ENCODE data around the gene LCA5L.

LCA5L gene

DNA sequence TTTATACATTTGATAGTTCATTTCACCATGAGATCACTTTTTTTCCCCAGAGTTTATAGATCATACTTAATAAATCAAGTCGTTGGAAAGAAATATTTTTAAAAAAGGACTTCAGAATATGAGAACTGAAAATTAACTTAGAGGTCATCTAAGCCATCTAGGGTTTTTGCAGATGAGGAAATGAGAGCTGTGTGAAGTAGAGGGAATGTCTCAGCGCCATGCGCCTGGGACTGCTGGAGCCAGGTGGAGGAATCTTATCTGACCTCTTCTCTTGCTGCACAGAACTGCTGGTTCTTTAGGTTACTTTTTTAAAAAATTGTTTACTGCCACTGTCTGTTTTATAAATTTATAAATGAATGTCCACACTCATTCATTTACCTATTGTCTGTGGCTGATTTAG, 17.7 kb upstream of the LCA5L start:
- TF ChIP-seq GATA3 (IDR thresholded peaks at IDR 0.05; ENCODE audit: low read depth, low read length), result no peak
- no peak for TF ChIP-seq GATA2 (IDR thresholded peaks at IDR 0.05; ENCODE audit: low read depth, low read length)

DNA sequence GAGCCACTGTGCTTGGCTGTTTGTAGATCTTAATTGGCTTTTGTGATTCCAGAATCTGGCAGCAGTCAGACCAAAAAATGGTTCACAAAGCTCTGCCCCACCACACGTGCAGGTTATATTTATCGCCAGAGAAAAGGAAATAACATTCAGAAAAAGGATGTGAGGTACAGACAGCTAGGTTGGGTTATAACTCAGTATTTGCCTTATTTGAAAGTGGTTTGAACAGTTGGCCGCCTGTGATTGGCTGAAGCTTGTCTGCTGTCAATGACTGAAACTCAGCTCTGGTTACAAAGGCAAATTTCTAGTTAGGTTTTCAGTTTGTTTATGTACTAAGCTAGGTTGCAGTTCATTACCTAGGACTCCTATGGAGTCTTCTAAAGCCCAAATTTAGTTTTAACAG, 15.8 kb upstream of the LCA5L start:
- TF ChIP-seq GATA3 (IDR thresholded peaks at IDR 0.05; ENCODE audit: low read depth, low read length), result no peak
- TF ChIP-seq GATA2 (IDR thresholded peaks at IDR 0.05; ENCODE audit: low read depth, low read length), result no peak

DNA sequence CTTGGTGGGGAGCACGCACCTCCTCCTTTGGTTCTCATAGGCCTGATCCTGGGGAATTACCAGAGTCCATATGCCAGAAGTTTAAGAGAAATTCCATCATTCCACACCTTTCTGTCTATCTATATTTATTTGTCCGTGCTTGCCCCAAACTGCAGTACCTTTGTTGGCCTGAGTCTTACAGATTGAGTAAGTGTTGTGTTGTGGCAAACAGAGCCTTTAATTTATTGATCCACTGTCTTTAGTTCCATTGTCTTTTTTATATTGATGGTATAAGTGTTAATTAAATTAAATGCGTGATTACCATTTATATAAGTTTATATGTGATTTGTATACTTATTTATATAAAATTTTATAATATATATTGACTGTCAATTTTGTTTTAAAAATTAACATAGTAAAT, 11.1 kb upstream of the LCA5L start:
- TF ChIP-seq GATA2 (IDR thresholded peaks at IDR 0.05; ENCODE audit: low read depth, low read length) (no peak), GATA3 (IDR thresholded peaks at IDR 0.05; ENCODE audit: low read depth, low read length) (no peak)

DNA sequence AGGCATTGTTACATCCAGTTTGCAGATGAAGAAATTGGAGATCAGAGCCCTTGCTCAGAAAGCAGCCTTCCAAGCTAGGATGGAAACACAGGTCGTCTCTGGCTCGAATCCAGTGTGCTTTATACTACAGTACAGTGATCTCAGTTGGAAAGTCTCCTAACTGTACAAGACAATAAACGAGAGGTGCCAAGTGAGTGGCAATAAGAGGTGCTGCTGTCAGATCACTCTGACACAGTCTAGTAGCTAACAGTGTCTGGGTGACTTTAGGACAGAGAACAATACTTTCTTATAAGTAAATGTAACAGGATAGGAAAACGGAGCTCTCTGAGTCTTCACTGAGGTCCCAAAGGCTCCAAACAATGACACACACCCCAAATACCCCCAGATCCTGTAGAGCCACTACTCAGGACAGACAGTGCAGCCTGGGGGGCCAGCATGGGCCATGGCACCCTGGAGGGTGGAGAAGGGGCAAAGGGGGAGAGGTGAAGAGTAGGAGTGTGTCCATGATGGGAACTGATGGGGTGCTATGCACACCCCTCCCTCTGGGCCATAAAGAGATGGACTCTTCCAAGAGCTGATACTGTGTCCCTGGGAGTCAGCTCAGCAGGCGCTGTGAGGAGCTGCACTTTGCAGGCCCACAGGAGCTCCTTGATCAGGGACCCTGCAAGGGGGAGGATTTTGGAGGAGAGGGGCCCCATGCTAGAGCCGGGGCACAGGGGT, 9.5 kb upstream of the LCA5L start:
- no peak for TF ChIP-seq GATA2 (IDR thresholded peaks at IDR 0.05; ENCODE audit: low read depth, low read length)
- TF ChIP-seq GATA3 (IDR thresholded peaks at IDR 0.05; ENCODE audit: low read depth, low read length), result no peak

DNA sequence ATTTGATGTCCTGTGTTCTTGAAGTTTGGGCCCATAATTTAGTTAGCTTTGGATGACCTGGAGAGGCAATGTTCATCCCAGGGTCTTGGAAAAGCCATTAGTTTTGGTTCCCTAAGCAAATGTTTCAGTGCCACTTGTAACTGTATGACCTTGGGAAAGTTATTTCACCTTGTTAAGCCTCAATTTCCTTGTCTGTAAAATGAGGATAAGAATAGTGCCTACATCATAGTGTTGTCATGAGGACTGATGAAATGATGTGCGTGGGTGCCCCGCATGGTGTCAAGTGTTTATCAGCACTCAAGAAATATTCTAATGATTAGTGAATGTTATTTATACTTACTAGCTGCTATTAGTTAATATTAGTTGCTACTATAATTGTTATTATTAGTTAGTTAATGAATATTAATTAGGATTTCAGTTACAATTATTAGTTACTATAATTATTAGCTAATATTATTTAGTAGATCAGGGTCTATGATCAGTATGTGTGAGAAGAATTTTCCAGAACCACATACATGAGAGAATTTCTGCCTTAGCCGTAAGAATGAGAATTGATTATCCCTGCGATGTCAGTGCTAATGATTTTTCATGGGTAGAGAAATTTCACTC, 8.1 kb upstream of the LCA5L start:
- no peak for TF ChIP-seq GATA2 (IDR thresholded peaks at IDR 0.05; ENCODE audit: low read depth, low read length)
- no peak for TF ChIP-seq GATA3 (IDR thresholded peaks at IDR 0.05; ENCODE audit: low read depth, low read length)

DNA sequence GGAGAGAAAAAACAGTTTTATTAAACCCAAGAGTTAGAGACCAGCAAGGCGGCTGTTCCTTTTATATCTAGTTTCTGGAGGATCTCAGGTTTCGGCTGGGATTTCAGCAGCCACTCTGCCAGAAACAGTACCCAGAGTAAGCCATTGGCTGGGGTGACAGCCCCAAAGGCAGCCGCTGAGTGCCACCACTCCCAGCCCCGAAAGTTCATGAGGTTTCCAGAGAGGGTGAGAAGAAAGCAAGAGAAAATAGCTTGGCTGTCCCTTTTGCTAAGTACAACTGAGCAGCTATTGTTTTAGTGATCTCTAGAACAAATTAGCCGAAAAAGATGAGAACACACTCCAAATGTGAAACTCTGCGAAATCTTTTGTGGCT, 7.4 kb upstream of the LCA5L start:
- TF ChIP-seq GATA2 (IDR thresholded peaks at IDR 0.05; ENCODE audit: low read depth, low read length), result no peak
- TF ChIP-seq GATA3 (IDR thresholded peaks at IDR 0.05; ENCODE audit: low read depth, low read length), result no peak

DNA sequence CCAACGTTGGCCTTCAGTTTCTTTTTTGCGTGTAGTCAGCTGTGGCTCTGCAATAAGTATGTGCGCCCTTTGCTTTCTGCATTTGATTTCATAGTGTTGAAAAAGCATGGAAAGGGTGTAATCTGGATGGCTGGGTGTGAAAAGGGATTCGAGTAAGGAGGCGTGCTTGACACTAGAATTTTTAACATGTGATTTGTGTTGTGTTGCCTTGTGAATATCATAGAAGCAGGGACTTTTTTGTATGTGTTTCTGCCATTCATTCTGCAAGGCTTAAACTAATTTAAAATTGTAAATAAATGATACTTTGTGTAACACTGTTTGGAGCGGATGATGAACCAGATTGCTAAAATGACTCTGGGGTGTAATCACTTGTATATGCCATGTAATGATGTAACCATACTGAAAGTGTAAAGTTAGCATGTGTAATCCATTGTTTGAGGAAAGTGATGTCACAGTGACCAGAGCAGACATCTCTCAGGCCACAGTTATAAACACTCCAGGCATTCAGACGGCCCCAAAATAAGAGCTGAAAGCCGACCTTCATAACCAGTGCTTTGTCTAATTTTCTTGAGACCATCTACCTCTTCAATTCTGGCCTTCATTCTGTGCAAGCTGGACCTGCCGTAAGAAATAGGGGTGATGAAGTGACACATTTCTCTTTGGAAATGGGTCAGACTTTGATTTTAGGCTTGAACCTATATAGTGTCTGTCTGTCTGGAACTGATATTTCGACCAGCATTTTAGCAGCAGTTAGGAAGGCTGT, 6.8 kb upstream of the LCA5L start:
- TF ChIP-seq GATA3 (IDR thresholded peaks at IDR 0.05; ENCODE audit: low read depth, low read length) (no peak), GATA2 (IDR thresholded peaks at IDR 0.05; ENCODE audit: low read depth, low read length) (no peak)

DNA sequence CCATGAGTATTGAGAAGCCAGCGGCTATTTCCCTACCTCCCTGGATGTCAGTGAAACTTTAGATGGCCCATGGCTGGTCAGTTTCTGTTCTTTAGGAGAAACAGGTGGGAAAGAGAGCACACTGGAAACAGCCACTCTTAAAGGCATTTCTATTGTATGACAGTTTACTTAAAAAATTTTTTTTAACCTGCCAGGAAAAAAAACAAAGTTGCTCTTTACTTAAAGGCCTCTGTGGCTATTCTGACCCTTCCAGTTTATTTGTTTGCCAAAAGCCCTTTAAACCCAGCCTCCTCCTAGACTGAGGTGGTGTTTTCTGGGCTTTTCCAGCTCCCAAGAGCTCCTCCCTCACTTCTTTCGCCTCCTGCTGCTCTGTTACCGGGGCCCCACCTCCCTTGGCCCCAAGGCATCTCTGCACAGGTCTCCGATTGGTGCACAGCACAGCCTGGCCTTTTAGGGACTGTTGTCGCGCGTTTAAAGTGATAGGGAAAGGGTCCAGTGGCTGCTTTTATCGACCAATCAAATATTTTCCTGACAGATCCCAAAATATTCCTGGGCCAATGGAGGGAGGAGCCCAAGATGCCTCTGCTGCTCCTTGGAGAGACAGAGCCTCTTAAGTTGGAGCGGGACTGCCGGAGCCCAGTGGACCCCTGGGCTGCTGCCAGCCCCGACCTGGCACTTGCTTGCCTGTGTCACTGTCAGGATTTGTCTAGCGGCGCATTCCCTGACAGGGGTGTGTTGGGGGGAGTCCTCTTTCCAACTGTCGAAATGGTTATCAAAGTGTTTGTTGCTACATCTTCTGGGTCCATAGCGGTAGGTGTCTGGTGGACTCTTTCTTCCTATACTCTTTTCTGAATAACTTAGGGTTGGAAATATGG, 6.0 kb upstream of the LCA5L start, which contains the start of gene SH3BGR:
Gene SH3BGR, plus strand, starts transcription at position 639 of the 875 bp plus-strand sequence. Its CDS starts 127 bp downstream, at position 766.
- no peak for TF ChIP-seq GATA2 (IDR thresholded peaks at IDR 0.05; ENCODE audit: low read depth, low read length)

DNA sequence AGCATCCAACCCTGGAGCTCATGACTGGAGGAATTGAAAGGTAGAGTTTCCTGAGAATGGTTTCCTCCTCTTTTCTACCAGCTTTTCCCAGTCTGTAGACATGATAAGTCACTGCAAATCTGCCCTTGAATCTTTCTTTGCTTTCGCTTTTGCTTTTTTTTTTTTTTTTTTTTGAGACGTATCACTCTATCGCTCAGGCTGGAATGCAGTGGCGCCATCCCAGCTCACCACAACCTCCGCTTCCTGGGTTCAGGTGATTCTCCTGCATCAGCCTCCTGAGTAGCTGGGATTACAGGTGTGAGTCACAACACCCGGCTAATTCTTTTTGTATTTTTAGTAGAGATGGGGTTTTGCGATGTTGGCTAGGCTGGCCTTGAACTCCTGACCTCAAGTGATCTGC, 1.7 kb upstream of the LCA5L start:
- TF ChIP-seq GATA2 (IDR thresholded peaks at IDR 0.05; ENCODE audit: low read depth, low read length) (no peak), GATA3 (IDR thresholded peaks at IDR 0.05; ENCODE audit: low read depth, low read length) (no peak)

DNA sequence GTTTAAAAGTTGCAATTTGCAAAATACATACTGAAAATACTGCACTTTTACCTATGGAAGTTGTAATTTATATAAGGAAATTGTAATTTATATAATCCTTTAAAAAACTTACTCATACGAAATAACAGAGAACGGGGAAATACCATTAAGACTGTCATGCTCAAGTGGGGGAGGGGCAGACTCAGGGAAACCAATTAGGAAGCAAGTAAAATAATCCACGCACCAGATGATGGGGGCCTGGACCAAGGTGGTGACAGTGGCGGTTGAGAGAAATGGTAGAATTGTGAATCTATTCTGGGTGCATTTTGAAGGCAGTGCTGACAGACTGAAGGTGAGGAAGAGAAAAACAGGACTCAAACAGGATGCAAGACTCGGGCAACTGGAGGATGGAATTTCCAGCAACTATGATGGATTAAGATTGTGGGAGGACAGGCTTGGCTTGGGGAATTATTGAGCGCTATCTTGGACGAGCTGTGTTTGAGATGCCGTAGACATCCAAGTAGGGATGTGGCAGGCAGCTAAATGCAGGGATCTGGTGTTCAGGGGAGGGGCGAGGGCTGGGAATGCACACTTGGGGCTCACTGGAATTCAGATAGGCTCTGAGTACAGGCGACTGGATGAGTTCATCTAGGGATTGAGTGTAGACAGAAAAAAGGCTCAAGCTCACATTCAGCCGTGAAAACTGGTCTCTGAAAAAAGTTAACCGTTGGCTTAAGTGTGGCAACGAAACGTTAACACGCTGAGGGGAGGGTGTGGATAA, 977 bp downstream of the LCA5L start:
- TF ChIP-seq GATA2 (IDR thresholded peaks at IDR 0.05; ENCODE audit: low read depth, low read length) (no peak), GATA3 (IDR thresholded peaks at IDR 0.05; ENCODE audit: low read depth, low read length) (no peak)

DNA sequence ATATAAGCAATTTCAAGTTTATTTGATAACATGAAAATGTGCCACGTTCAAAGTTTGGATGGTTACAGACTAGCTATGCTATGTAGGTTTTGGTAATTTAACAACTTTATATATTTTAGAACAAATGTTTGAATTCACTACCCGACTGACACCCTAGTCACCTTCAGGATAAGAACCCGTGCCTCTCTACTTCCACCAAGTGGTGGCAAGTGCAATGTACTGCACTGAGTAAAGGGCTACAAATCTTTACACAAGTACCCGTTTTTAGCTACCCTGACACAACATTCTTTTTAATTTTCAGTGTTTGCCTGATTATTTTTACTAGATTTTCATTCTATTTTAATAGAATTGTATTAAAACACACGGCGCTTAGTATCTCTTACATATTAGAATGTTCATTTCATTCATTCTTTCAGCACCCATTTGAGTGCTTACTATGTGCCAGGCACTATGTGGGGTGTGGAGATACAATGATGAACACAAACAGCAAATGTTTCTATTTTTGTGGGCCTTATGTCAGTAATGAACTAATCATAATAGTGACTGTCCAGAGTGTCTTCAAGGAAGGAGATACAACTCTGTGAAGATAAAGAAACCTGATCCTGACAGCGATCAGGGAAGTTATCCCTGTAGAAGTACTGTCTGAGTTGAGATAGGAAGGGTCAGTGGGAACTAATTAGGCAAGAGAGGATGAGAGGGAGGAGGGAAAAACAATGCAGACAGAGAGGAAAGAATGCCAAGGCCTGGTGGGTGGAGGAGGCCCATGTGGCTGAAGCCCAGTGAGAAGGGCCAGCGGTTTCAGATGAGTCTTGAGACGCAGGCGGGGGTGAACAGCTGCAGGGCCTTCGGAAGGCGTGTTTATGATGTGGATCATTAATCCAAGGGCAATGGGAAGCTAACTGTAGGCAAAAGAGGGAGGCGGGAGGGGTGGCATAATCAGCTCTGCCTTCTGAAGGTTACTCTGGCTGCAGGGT, 3.8 kb downstream of the LCA5L start:
- no peak for TF ChIP-seq GATA3 (IDR thresholded peaks at IDR 0.05; ENCODE audit: low read depth, low read length)
- no peak for TF ChIP-seq GATA2 (IDR thresholded peaks at IDR 0.05; ENCODE audit: low read depth, low read length)

DNA sequence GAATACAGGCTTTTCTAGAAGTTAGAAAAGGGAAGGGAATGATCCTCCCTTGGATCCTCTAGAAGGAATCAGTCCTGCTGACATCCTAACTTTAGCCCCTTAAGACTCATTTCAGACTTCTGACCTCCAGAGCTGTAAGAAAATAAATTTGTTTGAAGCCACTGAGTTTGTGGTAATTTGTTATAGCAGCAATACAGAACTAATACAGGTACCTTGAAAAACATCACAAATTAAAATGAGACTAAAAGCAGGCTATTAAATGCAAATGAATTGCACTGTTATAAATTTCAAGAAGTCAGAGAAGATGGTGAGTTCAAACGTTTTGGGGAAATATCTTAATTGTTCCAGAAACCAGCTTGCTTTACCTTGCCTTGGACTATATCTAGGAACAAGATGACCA, 6.3 kb downstream of the LCA5L start:
- TF ChIP-seq GATA2 (IDR thresholded peaks at IDR 0.05; ENCODE audit: low read depth, low read length), result no peak
- no peak for TF ChIP-seq GATA3 (IDR thresholded peaks at IDR 0.05; ENCODE audit: low read depth, low read length)
